ENCODE measurements around the gene P2RY14. TPM values are rescaled to one million over a fixed set of nuclear protein-coding genes. Genes with fewer than 3 reads are reported as not detected.
"Not testable (repeated sequence)": the region's sequence is repeated elsewhere in the genome, so short reads cannot be mapped to it uniquely, and the experiment has no call there.

Gene P2RY14
- total and polyA plus RNA-seq, 3 experiments from 2014 or later = 0.84 to 4.3 (median 1.3) TPM

GRCh38 chr3:151259664-151260063 lies 18.7 kb downstream of the P2RY14 start:
- ChIA-PET CTCF (interaction anchor here (1.4 to 1.7 kb wide), 3 partner anchors 17 to 91 kb away, joined by 3 to 6 read pairs (median 4); no protein-coding TSS in a partner anchor), POLR2A (no interaction called here)
- H3K4me3 Mint-ChIP-seq = no peak overlapping the region
- H3K27ac Mint-ChIP-seq = peak overlapping the region in 2 of 8 donors; percentile 31 to 39
- no peaks in the 10 kb centered on the region for H3K4me1 Mint-ChIP-seq
- Histone ChIP-seq H3K27me3 (ENCODE audit: insufficient read depth, low read length, poor library complexity, severe bottlenecking) (no peaks in the 10 kb centered on the region), H3K36me3 (ENCODE audit: insufficient read depth, low read length) (no peaks in the 10 kb centered on the region), H3K27ac (ENCODE audit: low read depth, low read length) (no peak overlapping the region), H3K4me3 (ENCODE audit: low read length) (no peak overlapping the region), H3K4me1 (ENCODE audit: insufficient read depth, low read length) (no peaks in the 10 kb centered on the region), H3K9me3 (ENCODE audit: low read length) (no peaks in the 10 kb centered on the region)
- no peaks in the 10 kb centered on the region for H3K9me3 Mint-ChIP-seq
- no peak for DNase-seq
- H3K27me3 Mint-ChIP-seq = peaks cover 4 to 17% of the 10 kb centered on the region in 2 donors
- peaks cover 0 to 1% (median 0%) of the 10 kb centered on the region in 3 donors for H3K36me3 Mint-ChIP-seq

- no peak for DNase-seq
- ChIA-PET POLR2A (interaction anchor here (0.7 kb wide), 2 partner anchors 8 to 31 kb away, joined by 3 to 7 read pairs; no protein-coding TSS in a partner anchor), CTCF (interaction anchor here (1.1 to 1.3 kb wide), 2 partner anchors 28 to 89 kb away, joined by 3 to 5 read pairs; no protein-coding TSS in a partner anchor)
- no peaks in the 10 kb centered on the region for H3K36me3 Mint-ChIP-seq
- Histone ChIP-seq H3K4me3 (ENCODE audit: low read length) (no peak overlapping the region), H3K9me3 (ENCODE audit: low read length) (no peaks in the 10 kb centered on the region), H3K4me1 (ENCODE audit: insufficient read depth, low read length) (no peaks in the 10 kb centered on the region), H3K36me3 (ENCODE audit: insufficient read depth, low read length) (no peaks in the 10 kb centered on the region), H3K27ac (ENCODE audit: low read depth, low read length) (no peak overlapping the region), H3K27me3 (ENCODE audit: insufficient read depth, low read length, poor library complexity, severe bottlenecking) (no peaks in the 10 kb centered on the region)
- no peaks in the 10 kb centered on the region for H3K4me1 Mint-ChIP-seq
- peaks cover 4 to 17% of the 10 kb centered on the region in 2 donors for H3K27me3 Mint-ChIP-seq
- H3K27ac Mint-ChIP-seq = no peak overlapping the region
- H3K9me3 Mint-ChIP-seq = no peaks in the 10 kb centered on the region
- H3K4me3 Mint-ChIP-seq = no peak overlapping the region
Observed at GRCh38 chr3:151256749-151257148, 21.6 kb downstream of the P2RY14 start.

- DNase-seq = no peak
- Mint-ChIP-seq H3K9me3 (no peaks in the 10 kb centered on the region), H3K4me1 (peaks cover 0 to 1% (median 0%) of the 10 kb centered on the region in 3 donors), H3K36me3 (peaks cover 0 to 6% (median 0%) of the 10 kb centered on the region in 3 donors), H3K27ac (no peak overlapping the region), H3K4me3 (no peak overlapping the region), H3K27me3 (peaks cover 0 to 4% of the 10 kb centered on the region in 2 donors)
- Histone ChIP-seq H3K4me3 (ENCODE audit: low read length) (no peak overlapping the region), H3K27ac (ENCODE audit: low read depth, low read length) (no peak overlapping the region), H3K36me3 (ENCODE audit: insufficient read depth, low read length) (no peaks in the 10 kb centered on the region), H3K27me3 (ENCODE audit: insufficient read depth, low read length, poor library complexity, severe bottlenecking) (no peaks in the 10 kb centered on the region), H3K4me1 (ENCODE audit: insufficient read depth, low read length) (no peaks in the 10 kb centered on the region), H3K9me3 (ENCODE audit: low read length) (no peaks in the 10 kb centered on the region)
- POLR2A ChIA-PET = no interaction called here
- CTCF ChIA-PET = interaction anchor here (0.8 kb wide), 1 partner anchor 21 kb away, joined by 3 read pairs; no protein-coding TSS in a partner anchor
Observed at GRCh38 chr3:151248772-151249337, 29.5 kb downstream of the P2RY14 start.

GRCh38 chr3:151242006-151242405 lies 36.3 kb downstream of the P2RY14 start:
- H3K4me1 ChIP-seq (ENCODE audit: insufficient read depth, low read length); POLR2A ChIA-PET; H3K4me3 Mint-ChIP-seq; H3K4me3 ChIP-seq (ENCODE audit: low read length); H3K36me3 ChIP-seq (ENCODE audit: insufficient read depth, low read length); H3K27me3 ChIP-seq (ENCODE audit: insufficient read depth, low read length, poor library complexity, severe bottlenecking); DNase-seq; H3K27ac Mint-ChIP-seq; H3K27ac ChIP-seq (ENCODE audit: low read depth, low read length); H3K27me3 Mint-ChIP-seq; H3K36me3 Mint-ChIP-seq; H3K9me3 Mint-ChIP-seq; CTCF ChIA-PET; H3K9me3 ChIP-seq (ENCODE audit: low read length): not testable (repeated sequence)
- H3K4me1 Mint-ChIP-seq = peaks cover 1 to 15% (median 5%) of the 10 kb centered on the region in 3 donors

GRCh38 chr3:151236736-151237135 lies 41.6 kb downstream of the P2RY14 start:
- DNase-seq = no peak
- no peak overlapping the region for H3K4me3 Mint-ChIP-seq
- Histone ChIP-seq H3K27me3 (ENCODE audit: insufficient read depth, low read length, poor library complexity, severe bottlenecking) (no peaks in the 10 kb centered on the region), H3K27ac (ENCODE audit: low read depth, low read length) (no peak overlapping the region), H3K9me3 (ENCODE audit: low read length) (no peaks in the 10 kb centered on the region), H3K36me3 (ENCODE audit: insufficient read depth, low read length) (no peaks in the 10 kb centered on the region), H3K4me3 (ENCODE audit: low read length) (no peak overlapping the region), H3K4me1 (ENCODE audit: insufficient read depth, low read length) (no peaks in the 10 kb centered on the region)
- no peak overlapping the region for H3K27ac Mint-ChIP-seq
- H3K4me1 Mint-ChIP-seq = peaks cover 5 to 34% (median 5%) of the 10 kb centered on the region in 3 donors
- ChIA-PET POLR2A (no interaction called here), CTCF (interaction anchor here (1.4 kb wide), 1 partner anchor 69 kb away, joined by 5 read pairs; no protein-coding TSS in a partner anchor)
- no peaks in the 10 kb centered on the region for H3K9me3 Mint-ChIP-seq
- no peaks in the 10 kb centered on the region for H3K27me3 Mint-ChIP-seq
- H3K36me3 Mint-ChIP-seq = no peaks in the 10 kb centered on the region

- Mint-ChIP-seq H3K27me3 (no peaks in the 10 kb centered on the region), H3K9me3 (no peaks in the 10 kb centered on the region), H3K27ac (peak overlapping the region in 1 of 8 donors; percentile 24), H3K4me1 (peaks cover 5 to 38% (median 6%) of the 10 kb centered on the region in 3 donors), H3K4me3 (no peak overlapping the region), H3K36me3 (no peaks in the 10 kb centered on the region)
- ChIA-PET CTCF (interaction anchor here (1.4 kb wide), 1 partner anchor 68 kb away, joined by 5 read pairs; no protein-coding TSS in a partner anchor), POLR2A (no interaction called here)
- Histone ChIP-seq H3K4me1 (ENCODE audit: insufficient read depth, low read length) (peaks cover under 1% of the 10 kb centered on the region), H3K9me3 (ENCODE audit: low read length) (no peaks in the 10 kb centered on the region), H3K36me3 (ENCODE audit: insufficient read depth, low read length) (no peaks in the 10 kb centered on the region), H3K4me3 (ENCODE audit: low read length) (no peak overlapping the region), H3K27me3 (ENCODE audit: insufficient read depth, low read length, poor library complexity, severe bottlenecking) (no peaks in the 10 kb centered on the region), H3K27ac (ENCODE audit: low read depth, low read length) (no peak overlapping the region)
- DNase-seq = no peak
Observed at GRCh38 chr3:151236316-151236715, 42.0 kb downstream of the P2RY14 start.

GRCh38 chr3:151234825-151235224 lies 43.5 kb downstream of the P2RY14 start:
- H3K4me1 Mint-ChIP-seq = peaks cover 12 to 41% (median 16%) of the 10 kb centered on the region in 3 donors
- Histone ChIP-seq H3K9me3 (ENCODE audit: low read length) (no peaks in the 10 kb centered on the region), H3K4me1 (ENCODE audit: insufficient read depth, low read length) (peaks cover 10% of the 10 kb centered on the region), H3K27me3 (ENCODE audit: insufficient read depth, low read length, poor library complexity, severe bottlenecking) (no peaks in the 10 kb centered on the region), H3K4me3 (ENCODE audit: low read length) (no peak overlapping the region), H3K36me3 (ENCODE audit: insufficient read depth, low read length) (no peaks in the 10 kb centered on the region), H3K27ac (ENCODE audit: low read depth, low read length) (no peak overlapping the region)
- no peaks in the 10 kb centered on the region for H3K27me3 Mint-ChIP-seq
- DNase-seq = no peak
- H3K4me3 Mint-ChIP-seq = peak overlapping the region in 2 of 7 donors; percentile 33 to 62
- ChIA-PET POLR2A (no interaction called here), CTCF (interaction anchor here (0.8 to 1.9 kb wide), 3 partner anchors 48 to 68 kb away, joined by 3 to 9 read pairs (median 5); no protein-coding TSS in a partner anchor)
- H3K27ac Mint-ChIP-seq = peak overlapping the region in 6 of 8 donors; percentile 4 to 79 (median 28)
- H3K9me3 Mint-ChIP-seq = no peaks in the 10 kb centered on the region
- H3K36me3 Mint-ChIP-seq = no peaks in the 10 kb centered on the region

- Mint-ChIP-seq H3K27me3 (no peaks in the 10 kb centered on the region), H3K4me1 (peaks cover 19 to 44% (median 23%) of the 10 kb centered on the region in 3 donors), H3K27ac (peak overlapping the region in 4 of 8 donors; percentile 21 to 85 (median 59)), H3K4me3 (peak overlapping the region in 1 of 7 donors; percentile 5), H3K9me3 (no peaks in the 10 kb centered on the region), H3K36me3 (no peaks in the 10 kb centered on the region)
- Histone ChIP-seq H3K9me3 (ENCODE audit: low read length) (no peaks in the 10 kb centered on the region), H3K4me1 (ENCODE audit: insufficient read depth, low read length) (peaks cover 19% of the 10 kb centered on the region), H3K4me3 (ENCODE audit: low read length) (no peak overlapping the region), H3K36me3 (ENCODE audit: insufficient read depth, low read length) (no peaks in the 10 kb centered on the region), H3K27ac (ENCODE audit: low read depth, low read length) (no peak overlapping the region), H3K27me3 (ENCODE audit: insufficient read depth, low read length, poor library complexity, severe bottlenecking) (no peaks in the 10 kb centered on the region)
- ChIA-PET POLR2A (no interaction called here), CTCF (interaction anchor here (0.6 to 1.3 kb wide), 2 partner anchors 50 to 65 kb away, joined by 3 to 5 read pairs; no protein-coding TSS in a partner anchor)
- DNase-seq = no peak
Observed at GRCh38 chr3:151232991-151233390, 45.4 kb downstream of the P2RY14 start.

Data from CD8-positive, alpha-beta memory T cell (primary cell).